IPS-18c (cell line): ENCODE measurements around the gene SEMA6B.
"Not testable (repeated sequence)": the region's sequence is repeated elsewhere in the genome, so short reads cannot be mapped to it uniquely, and the experiment has no call there.

Experiments used
- H3K4me3 ChIP-seq: 2 replicates; pipeline ENCODE4 v1.7.0; 2013; ENCODE audit warnings: low read depth, mild to moderate bottlenecking, low read length, moderate library complexity; ENCODE audit not compliant: insufficient read depth
- H3K9me3 ChIP-seq: one replicate; pipeline ENCODE4 v1.6.1; 2013; ENCODE audit warnings: mild to moderate bottlenecking, low read length, moderate library complexity; ENCODE audit not compliant: control insufficient read depth, insufficient read depth

Gene SEMA6B

GRCh38 chr19:4559569-4559968 is at the start of gene SEMA6B:
SEMA6B (minus strand) TSS chr19:4559684; CDS start chr19:4558457, 1,227 bp downstream.
- H3K9me3 ChIP-seq, result no peaks in the 10 kb centered on the region
- H3K4me3 ChIP-seq, result no peak within 1 kb of the TSS

- Histone ChIP-seq H3K4me3 (no peak overlapping the region; the same call in 1 of the 2 replicates), H3K9me3 (no peaks in the 10 kb centered on the region)
These were observed 47.6 kb upstream of the SEMA6B start for GRCh38 chr19:4606921-4607678.

GRCh38 chr19:4606181-4606580 is 46.7 kb upstream of the SEMA6B start:
- Histone ChIP-seq H3K4me3 (no peak overlapping the region), H3K9me3 (no peaks in the 10 kb centered on the region)

- H3K4me3 ChIP-seq, result no peak overlapping the region
- H3K9me3 ChIP-seq, result no peaks in the 10 kb centered on the region
These were observed 45.4 kb upstream of the SEMA6B start for GRCh38 chr19:4604912-4605311.

- Histone ChIP-seq H3K9me3 (no peaks in the 10 kb centered on the region), H3K4me3 (no peak overlapping the region)
These were observed 43.4 kb upstream of the SEMA6B start for GRCh38 chr19:4602915-4603314.

- Histone ChIP-seq H3K9me3 (no peaks in the 10 kb centered on the region), H3K4me3 (no peak overlapping the region)
These were observed 42.8 kb upstream of the SEMA6B start for GRCh38 chr19:4602173-4602788.

GRCh38 chr19:4600893-4601292 is 41.4 kb upstream of the SEMA6B start:
- Histone ChIP-seq H3K9me3 (no peaks in the 10 kb centered on the region), H3K4me3 (no peak overlapping the region)

- Histone ChIP-seq H3K4me3 (no peak overlapping the region), H3K9me3 (no peaks in the 10 kb centered on the region)
These were observed 40.6 kb upstream of the SEMA6B start for GRCh38 chr19:4600082-4600481.

GRCh38 chr19:4598712-4599111 is 39.2 kb upstream of the SEMA6B start:
- H3K9me3 ChIP-seq, result no peaks in the 10 kb centered on the region

GRCh38 chr19:4597975-4598671 is 38.6 kb upstream of the SEMA6B start:
- Histone ChIP-seq H3K9me3 (no peaks in the 10 kb centered on the region), H3K4me3 (peak overlapping the region; percentile 61)

More at GRCh38 chr19:4598712-4599111, 39.2 kb upstream of the SEMA6B start:
- peak overlapping the region; percentile 61 for H3K4me3 ChIP-seq

- H3K9me3 ChIP-seq, result no peaks in the 10 kb centered on the region
- H3K4me3 ChIP-seq, result peak overlapping the region; percentile 37; the same call in 1 of the 2 replicates
These were observed 37.9 kb upstream of the SEMA6B start for GRCh38 chr19:4597278-4597974.

GRCh38 chr19:4596033-4596904 is 36.8 kb upstream of the SEMA6B start:
- H3K4me3 ChIP-seq, result no peak overlapping the region
- no peaks in the 10 kb centered on the region for H3K9me3 ChIP-seq

- not testable (repeated sequence) for H3K4me3 ChIP-seq, H3K9me3 ChIP-seq
These were observed 35.7 kb upstream of the SEMA6B start for GRCh38 chr19:4595158-4595557.

- Histone ChIP-seq H3K9me3 (no peaks in the 10 kb centered on the region), H3K4me3 (no peak overlapping the region)
These were observed 34.7 kb upstream of the SEMA6B start for GRCh38 chr19:4594201-4594600.

GRCh38 chr19:4593409-4593851 is 33.9 kb upstream of the SEMA6B start:
- Histone ChIP-seq H3K9me3 (no peaks in the 10 kb centered on the region), H3K4me3 (no peak overlapping the region)

- H3K9me3 ChIP-seq, result no peaks in the 10 kb centered on the region
- no peak overlapping the region for H3K4me3 ChIP-seq
These were observed 33.0 kb upstream of the SEMA6B start for GRCh38 chr19:4592445-4592844.

- H3K4me3 ChIP-seq, result no peak overlapping the region
These were observed 31.8 kb upstream of the SEMA6B start for GRCh38 chr19:4591320-4591719.

More at GRCh38 chr19:4591320-4591719, 31.8 kb upstream of the SEMA6B start:
- H3K9me3 ChIP-seq, result no peaks in the 10 kb centered on the region
